Neural cell (in vitro differentiated cells): Measurements from ENCODE around the gene USP12. TPM values are rescaled to one million over a fixed set of nuclear protein-coding genes. Genes with fewer than 3 reads are reported as not detected.

ENCODE experiments used
- H2AFZ ChIP-seq: fragments of 200-600, 300-800 bp; sonication (generic), shearing (Covaris generic); 2 replicates; pipeline ENCODE4 v1.6.0; 2014; ENCODE audit warnings: low read depth, mild to moderate bottlenecking, antibody characterized with exemption, low read length, moderate library complexity
- H3F3A ChIP-seq: fragments of 200-600 bp; shearing (Covaris generic); 2 replicates; pipeline ENCODE4 v1.6.1; 2016; ENCODE audit warnings: mild to moderate bottlenecking, moderate library complexity, mixed read lengths, antibody characterized with exemption, low read length; ENCODE audit not compliant: insufficient read depth, poor library complexity, severe bottlenecking
- H3K27ac ChIP-seq: fragments of 200-600, 300-800 bp; sonication (generic), shearing (Covaris generic); 2 replicates; pipeline ENCODE4 v1.5.1; 2014; ENCODE audit warnings: mild to moderate bottlenecking, low read length, moderate library complexity
- H3K27me3 ChIP-seq: fragments of 300-800, 200-600 bp; sonication (generic), shearing (Covaris generic); 2 replicates; pipeline ENCODE4 v1.6.0; 2014; ENCODE audit warnings: mild to moderate bottlenecking, low read depth, low read length, moderate library complexity; ENCODE audit not compliant: insufficient read depth
- H3K36me3 ChIP-seq: fragments of 300-800, 200-600 bp; sonication (generic), shearing (Covaris generic); 2 replicates; pipeline ENCODE4 v1.5.1; 2014; ENCODE audit warnings: mild to moderate bottlenecking, antibody characterized with exemption, low read length, moderate library complexity; ENCODE audit not compliant: insufficient read depth
- H3K4me2 ChIP-seq: fragments of 300-800, 200-600 bp; sonication (generic), shearing (Covaris generic); 2 replicates; pipeline ENCODE4 v1.6.0; 2014; ENCODE audit warnings: mild to moderate bottlenecking, low read length
- H3K4me3 ChIP-seq: fragments of 300-800, 200-600 bp; sonication (generic), shearing (Covaris generic); 2 replicates; pipeline ENCODE4 v1.5.1; 2014; ENCODE audit warnings: mild to moderate bottlenecking, low read length, moderate library complexity
- H3K79me2 ChIP-seq: fragments of 200-600 bp; shearing (Covaris generic); replicated peaks from 2 replicates; pipeline ENCODE4 v1.6.0; 2014; ENCODE audit warnings: mild to moderate bottlenecking, low read length, moderate library complexity; ENCODE audit not compliant: insufficient read depth
- H3K9ac ChIP-seq: fragments of 300-800, 200-600 bp; sonication (generic), shearing (Covaris generic); 2 replicates; pipeline ENCODE4 v1.6.1; 2016; ENCODE audit warnings: mild to moderate bottlenecking, low read length, mixed read lengths
- H3K9me2 ChIP-seq: fragments of 200-600 bp; shearing (Covaris generic); 2 replicates; pipeline ENCODE4 v1.6.1; 2016; ENCODE audit warnings: mild to moderate bottlenecking, low read length, mixed read lengths; ENCODE audit not compliant: insufficient read depth
- H3K9me3 ChIP-seq: fragments of 200-600, 300-800 bp; sonication (generic), shearing (Covaris generic); 2 replicates; pipeline ENCODE4 v1.6.1; 2016; ENCODE audit warnings: mild to moderate bottlenecking, mixed run types, low read length, moderate library complexity, mixed read lengths
- H4K20me1 ChIP-seq: fragments of 200-600 bp; shearing (Covaris generic); 2 replicates; pipeline ENCODE4 v1.6.1; 2016; ENCODE audit warnings: mild to moderate bottlenecking, mixed run types; ENCODE audit not compliant: insufficient read depth
- EP300 ChIP-seq: fragments of 450-650 bp; conservative IDR thresholded peaks from 2 replicates; pipeline ENCODE4 v1.6.1; 2014; ENCODE audit warnings: antibody characterized with exemption, mild to moderate bottlenecking, moderate library complexity; ENCODE audit not compliant: poor library complexity, severe bottlenecking
- EZH2 ChIP-seq: fragments of 200-600, 300-800 bp; shearing (Covaris generic), sonication (generic); IDR thresholded peaks from 2 replicates; pipeline ENCODE4 v1.6.1; 2014; ENCODE audit warnings: antibody characterized with exemption, low read length, borderline replicate concordance, mild to moderate bottlenecking; ENCODE audit not compliant: insufficient read depth, poor library complexity, severe bottlenecking
- MXI1 ChIP-seq: fragments of 450-650 bp; conservative IDR thresholded peaks from 2 replicates; pipeline ENCODE4 v1.6.1; 2014; ENCODE audit warnings: antibody characterized with exemption, mild to moderate bottlenecking; ENCODE audit not compliant: poor library complexity, severe bottlenecking
- POLR2AphosphoS5 ChIP-seq: IDR thresholded peaks from 2 replicates; pipeline ENCODE4 v1.6.1; 2012
- RAD21 ChIP-seq: fragments of 450-650 bp; conservative IDR thresholded peaks from 2 replicates; pipeline ENCODE4 v1.6.1; 2014; ENCODE audit warnings: antibody characterized with exemption, mild to moderate bottlenecking, moderate library complexity
- SMC3 ChIP-seq: fragments of 450-650 bp; conservative IDR thresholded peaks from 2 replicates; pipeline ENCODE4 v1.6.1; 2014; ENCODE audit warnings: antibody characterized with exemption, mild to moderate bottlenecking, moderate library complexity; ENCODE audit not compliant: poor library complexity
- TAF1 ChIP-seq: IDR thresholded peaks from 2 replicates; pipeline ENCODE4 v1.6.1; 2012; ENCODE audit warnings: low read depth
- polyA plus RNA-seq: library from polyadenylated mRNA; depleted of rRNA; stranded (reverse); fragments of >200 nt; gene quantifications from 2 replicates; pipeline ENCODE4 v1.2.3, GENCODE V29; 2014
- TF ChIP-seq, protein P1 (sequence below): fragments of 450-650 bp; IDR thresholded peaks from 2 replicates; pipeline ENCODE4 v1.5.1; 2014; ENCODE audit warnings: antibody characterized with exemption, mild to moderate bottlenecking, moderate library complexity; ENCODE audit not compliant: poor library complexity, severe bottlenecking
- TF ChIP-seq, protein P2 (sequence below): IDR thresholded peaks from 2 replicates; pipeline ENCODE4 v1.6.1; 2012; ENCODE audit warnings: borderline replicate concordance

The USP12 gene
- polyA plus RNA-seq, 1 donor from 2014 or later = 26.2 TPM

DNA sequence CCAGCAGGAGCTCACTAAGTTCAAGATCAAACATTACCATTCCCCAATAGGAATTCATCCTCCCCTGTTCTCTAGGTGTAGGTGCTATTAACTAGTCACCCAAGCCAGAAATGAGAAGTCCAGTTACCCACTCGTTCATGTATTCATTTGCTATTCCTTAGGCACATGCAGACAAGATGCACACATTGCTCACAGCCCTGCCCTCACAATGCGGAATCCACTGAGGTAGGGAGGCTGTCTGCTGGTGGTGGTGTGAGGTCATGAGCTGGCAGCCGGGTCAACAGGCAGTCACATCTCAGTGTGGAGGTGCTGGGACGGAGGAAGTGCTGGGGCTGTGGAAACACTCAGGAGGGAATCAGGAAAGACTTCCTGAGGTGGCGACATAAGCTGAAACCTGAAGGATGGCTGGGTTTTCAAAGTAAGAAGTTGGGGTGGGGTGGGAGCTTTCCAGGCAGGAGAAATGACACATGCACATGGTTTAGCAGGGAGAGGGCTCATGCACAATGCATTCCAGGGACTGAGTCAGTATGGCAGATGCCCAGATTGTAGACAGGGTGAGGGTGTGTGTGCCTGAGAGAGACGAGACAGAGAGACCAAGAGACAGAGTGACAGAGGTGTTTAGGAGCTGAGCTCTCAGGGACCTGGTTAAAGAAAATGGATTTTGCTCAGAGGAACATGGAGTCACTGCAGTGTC, 117.6 kb downstream of the USP12 start:
- H3K9ac ChIP-seq = no peak overlapping the region
- no peaks in the 10 kb centered on the region for H3K27me3 ChIP-seq
- H4K20me1 ChIP-seq = no peaks in the 10 kb centered on the region
- H3F3A ChIP-seq = no peaks in the 10 kb centered on the region
- no peak overlapping the region for H2AFZ ChIP-seq
- no peaks in the 10 kb centered on the region for H3K36me3 ChIP-seq
- H3K9me3 ChIP-seq = no peaks in the 10 kb centered on the region
- TF ChIP-seq TAF1 = no peak
- TF ChIP-seq POLR2AphosphoS5 = no peak
- H3K79me2 ChIP-seq = no peaks in the 10 kb centered on the region
- no peak overlapping the region for H3K4me2 ChIP-seq
- H3K9me2 ChIP-seq = no peaks in the 10 kb centered on the region
- no peak overlapping the region for H3K4me3 ChIP-seq
- no peak overlapping the region for H3K27ac ChIP-seq

DNA sequence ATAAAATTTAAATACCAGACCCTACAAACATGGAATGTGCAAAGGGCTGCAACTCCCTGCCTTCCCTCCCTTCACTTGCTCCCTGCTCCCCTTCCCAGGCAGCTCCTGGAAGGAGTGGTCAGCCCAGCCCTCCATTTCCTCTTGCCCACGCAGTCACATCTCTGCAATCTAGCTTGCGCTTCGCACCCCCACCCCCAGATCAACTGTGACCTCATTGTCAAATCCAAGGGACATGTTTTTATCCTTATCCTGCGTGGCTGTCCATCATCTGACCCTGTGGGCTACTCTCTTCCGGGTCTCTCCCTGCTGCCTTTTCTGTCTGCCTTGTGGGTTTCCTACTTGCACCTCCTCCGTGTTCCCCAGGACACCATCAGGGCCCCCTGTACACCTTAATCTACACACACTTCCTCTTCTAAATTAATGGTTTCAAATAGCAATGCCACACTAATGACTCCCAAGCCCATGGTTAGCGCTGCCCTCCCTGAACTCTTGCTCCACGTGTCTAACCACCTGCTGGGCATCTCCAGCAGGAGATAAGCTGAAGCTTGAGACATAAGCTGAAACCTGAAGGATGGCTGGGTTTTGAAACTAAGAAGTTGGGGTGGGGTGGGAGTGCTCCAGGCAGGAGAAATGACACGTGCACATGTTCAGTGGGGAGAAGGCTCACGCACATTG, 118.3 kb downstream of the USP12 start:
- Histone ChIP-seq H3K27ac (no peak overlapping the region), H4K20me1 (no peaks in the 10 kb centered on the region), H3K9ac (no peak overlapping the region), H3K9me2 (no peaks in the 10 kb centered on the region), H3K79me2 (no peaks in the 10 kb centered on the region), H3F3A (no peaks in the 10 kb centered on the region), H3K9me3 (no peaks in the 10 kb centered on the region), H2AFZ (no peak overlapping the region), H3K27me3 (no peaks in the 10 kb centered on the region), H3K36me3 (no peaks in the 10 kb centered on the region), H3K4me3 (no peak overlapping the region), H3K4me2 (no peak overlapping the region)
- TF ChIP-seq EP300 = no peak
- TF ChIP-seq, protein P1, sequence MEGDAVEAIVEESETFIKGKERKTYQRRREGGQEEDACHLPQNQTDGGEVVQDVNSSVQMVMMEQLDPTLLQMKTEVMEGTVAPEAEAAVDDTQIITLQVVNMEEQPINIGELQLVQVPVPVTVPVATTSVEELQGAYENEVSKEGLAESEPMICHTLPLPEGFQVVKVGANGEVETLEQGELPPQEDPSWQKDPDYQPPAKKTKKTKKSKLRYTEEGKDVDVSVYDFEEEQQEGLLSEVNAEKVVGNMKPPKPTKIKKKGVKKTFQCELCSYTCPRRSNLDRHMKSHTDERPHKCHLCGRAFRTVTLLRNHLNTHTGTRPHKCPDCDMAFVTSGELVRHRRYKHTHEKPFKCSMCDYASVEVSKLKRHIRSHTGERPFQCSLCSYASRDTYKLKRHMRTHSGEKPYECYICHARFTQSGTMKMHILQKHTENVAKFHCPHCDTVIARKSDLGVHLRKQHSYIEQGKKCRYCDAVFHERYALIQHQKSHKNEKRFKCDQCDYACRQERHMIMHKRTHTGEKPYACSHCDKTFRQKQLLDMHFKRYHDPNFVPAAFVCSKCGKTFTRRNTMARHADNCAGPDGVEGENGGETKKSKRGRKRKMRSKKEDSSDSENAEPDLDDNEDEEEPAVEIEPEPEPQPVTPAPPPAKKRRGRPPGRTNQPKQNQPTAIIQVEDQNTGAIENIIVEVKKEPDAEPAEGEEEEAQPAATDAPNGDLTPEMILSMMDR = no peak
- TF ChIP-seq RAD21 = no peak
- no peak for TF ChIP-seq EZH2
- TF ChIP-seq, protein P2, sequence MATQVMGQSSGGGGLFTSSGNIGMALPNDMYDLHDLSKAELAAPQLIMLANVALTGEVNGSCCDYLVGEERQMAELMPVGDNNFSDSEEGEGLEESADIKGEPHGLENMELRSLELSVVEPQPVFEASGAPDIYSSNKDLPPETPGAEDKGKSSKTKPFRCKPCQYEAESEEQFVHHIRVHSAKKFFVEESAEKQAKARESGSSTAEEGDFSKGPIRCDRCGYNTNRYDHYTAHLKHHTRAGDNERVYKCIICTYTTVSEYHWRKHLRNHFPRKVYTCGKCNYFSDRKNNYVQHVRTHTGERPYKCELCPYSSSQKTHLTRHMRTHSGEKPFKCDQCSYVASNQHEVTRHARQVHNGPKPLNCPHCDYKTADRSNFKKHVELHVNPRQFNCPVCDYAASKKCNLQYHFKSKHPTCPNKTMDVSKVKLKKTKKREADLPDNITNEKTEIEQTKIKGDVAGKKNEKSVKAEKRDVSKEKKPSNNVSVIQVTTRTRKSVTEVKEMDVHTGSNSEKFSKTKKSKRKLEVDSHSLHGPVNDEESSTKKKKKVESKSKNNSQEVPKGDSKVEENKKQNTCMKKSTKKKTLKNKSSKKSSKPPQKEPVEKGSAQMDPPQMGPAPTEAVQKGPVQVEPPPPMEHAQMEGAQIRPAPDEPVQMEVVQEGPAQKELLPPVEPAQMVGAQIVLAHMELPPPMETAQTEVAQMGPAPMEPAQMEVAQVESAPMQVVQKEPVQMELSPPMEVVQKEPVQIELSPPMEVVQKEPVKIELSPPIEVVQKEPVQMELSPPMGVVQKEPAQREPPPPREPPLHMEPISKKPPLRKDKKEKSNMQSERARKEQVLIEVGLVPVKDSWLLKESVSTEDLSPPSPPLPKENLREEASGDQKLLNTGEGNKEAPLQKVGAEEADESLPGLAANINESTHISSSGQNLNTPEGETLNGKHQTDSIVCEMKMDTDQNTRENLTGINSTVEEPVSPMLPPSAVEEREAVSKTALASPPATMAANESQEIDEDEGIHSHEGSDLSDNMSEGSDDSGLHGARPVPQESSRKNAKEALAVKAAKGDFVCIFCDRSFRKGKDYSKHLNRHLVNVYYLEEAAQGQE = no peak
- no peak for TF ChIP-seq SMC3
- no peak for TF ChIP-seq TAF1
- TF ChIP-seq POLR2AphosphoS5 = no peak
- no peak for TF ChIP-seq MXI1
